NCI-H2196 (cell line): Measurements from ENCODE around the gene F10.

Experiments used
- DNase-seq: peaks from one replicate; lab custom pipeline; 2025; ENCODE audit not compliant: unreplicated experiment; lab: John Stamatoyannopoulos, UW

F10 gene

GRCh38 chr13:113129921-113130750 lies 7.5 kb downstream of the F10 start:
- DNase-seq: no peak

- DNase-seq: no peak
Measured at GRCh38 chr13:113135281-113135760, 12.7 kb downstream of the F10 start.

GRCh38 chr13:113137691-113138298 lies 15.2 kb downstream of the F10 start:
- no peak for DNase-seq

GRCh38 chr13:113138792-113139551 lies 16.4 kb downstream of the F10 start:
- DNase-seq: no peak

GRCh38 chr13:113139577-113139976 lies 17.0 kb downstream of the F10 start:
- no peak for DNase-seq

GRCh38 chr13:113140677-113141600 lies 18.3 kb downstream of the F10 start:
- no peak for DNase-seq

- no peak for DNase-seq
Measured at GRCh38 chr13:113141601-113141970, 19.0 kb downstream of the F10 start.

- no peak for DNase-seq
Measured at GRCh38 chr13:113142876-113143275, 20.3 kb downstream of the F10 start.

GRCh38 chr13:113143466-113144254 lies 21.1 kb downstream of the F10 start:
- DNase-seq: no peak

- no peak for DNase-seq
Measured at GRCh38 chr13:113144255-113144629, 21.6 kb downstream of the F10 start.

GRCh38 chr13:113145496-113145895 lies 22.9 kb downstream of the F10 start:
- DNase-seq: no peak

- DNase-seq: no peak
Measured at GRCh38 chr13:113145911-113146598, 23.5 kb downstream of the F10 start.

GRCh38 chr13:113146750-113147149 lies 24.2 kb downstream of the F10 start:
- no peak for DNase-seq

- no peak for DNase-seq
Measured at GRCh38 chr13:113147206-113147605, 24.6 kb downstream of the F10 start.

- no peak for DNase-seq
Measured at GRCh38 chr13:113148407-113148806, 25.8 kb downstream of the F10 start.

GRCh38 chr13:113148940-113149503 lies 26.4 kb downstream of the F10 start:
- no peak for DNase-seq

- no peak for DNase-seq
Measured at GRCh38 chr13:113149711-113150549, 27.3 kb downstream of the F10 start.
